ENCODE data around the gene AASS. TPM values are rescaled to one million over a fixed set of nuclear protein-coding genes. Genes with fewer than 3 reads are reported as not detected.
A peak's percentile ranks its signal among the peaks of the same experiment; 100 is the strongest.

The AASS gene
- total RNA-seq, 1 donor from 2014 or later: 16.3 TPM

DNA sequence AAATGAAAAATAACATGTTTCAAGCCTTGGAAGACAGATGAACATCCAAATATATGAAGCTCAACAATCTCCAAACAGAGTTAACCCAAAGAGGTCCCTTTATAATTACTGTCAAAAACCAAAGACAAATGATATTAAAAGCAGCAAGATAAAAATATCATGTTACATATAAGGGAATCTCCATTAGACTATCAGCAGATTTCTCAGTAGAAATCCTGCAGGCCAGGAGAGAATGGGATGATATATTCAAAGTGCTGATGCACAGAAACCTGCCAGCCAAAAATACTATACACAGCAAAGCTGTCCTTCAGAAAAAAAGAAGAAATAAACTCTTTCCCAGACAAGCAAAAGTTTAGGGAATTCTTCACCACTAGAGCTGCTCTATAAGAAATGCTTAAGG lies 41.0 kb downstream of the AASS start:
- no peak for ATAC-seq

DNA sequence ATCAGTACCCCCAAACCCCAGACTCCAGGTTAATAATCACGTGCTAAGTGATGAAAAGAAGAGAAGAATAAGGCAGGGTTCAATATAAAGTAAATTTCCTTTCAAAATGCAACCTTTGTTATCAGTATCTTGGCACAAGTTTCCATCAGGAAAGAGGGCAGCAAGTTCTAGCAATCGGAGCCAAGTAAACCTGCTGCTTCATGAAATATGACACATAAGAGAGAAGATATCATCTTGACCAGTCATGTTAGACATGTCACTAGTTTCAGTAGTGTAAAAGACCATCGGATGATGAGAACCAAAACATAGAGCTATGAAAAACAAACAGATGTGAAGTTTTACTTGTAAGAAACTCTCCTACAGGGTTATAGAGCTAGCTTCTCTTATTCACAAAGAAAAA lies 44.0 kb downstream of the AASS start:
- no peak for ATAC-seq

DNA sequence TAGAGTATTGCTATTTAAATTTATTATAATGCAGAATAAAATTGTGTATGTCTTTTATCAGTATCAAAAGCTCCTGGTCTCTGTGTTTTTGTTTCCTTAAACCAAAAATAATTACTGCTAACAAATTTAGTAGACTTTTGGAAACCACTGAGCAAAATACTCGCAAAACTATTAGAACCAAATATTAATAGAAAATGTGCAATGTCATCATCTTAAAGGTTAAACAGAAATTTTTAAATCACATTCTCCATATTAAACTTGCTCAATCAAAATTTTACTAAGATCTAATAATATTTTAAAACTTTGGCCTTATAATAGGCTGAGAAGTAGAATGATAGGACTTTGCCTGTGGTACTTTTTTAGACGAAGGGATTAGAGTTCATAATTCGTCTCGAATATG lies 48.4 kb downstream of the AASS start:
- no peak for ATAC-seq

- no peak for ATAC-seq
Observed at GRCh38 chr7:122094549-122094948, 49.5 kb downstream of the AASS start.

- ATAC-seq: peak; percentile 72
Observed at GRCh38 chr7:122092964-122093797, 50.9 kb downstream of the AASS start.

DNA sequence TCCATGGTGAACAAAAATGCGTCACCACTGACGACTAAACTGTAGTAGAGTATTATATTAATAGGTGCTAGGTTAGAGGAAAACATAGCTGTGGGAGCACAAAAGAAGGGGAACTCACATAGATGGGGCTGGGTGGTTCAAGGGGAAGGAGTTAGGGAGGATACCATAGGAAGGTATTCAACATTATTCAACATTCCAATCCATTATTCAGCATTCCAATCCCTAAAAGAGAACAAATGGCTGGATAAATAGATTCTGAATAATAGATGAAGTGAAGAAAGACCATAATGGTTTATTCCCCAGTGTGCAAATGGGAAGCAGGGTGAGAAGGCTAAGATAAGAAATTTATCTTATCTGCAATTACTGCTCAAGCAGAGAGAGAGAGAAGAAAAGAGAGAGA lies 61.4 kb downstream of the AASS start:
- no peak for ATAC-seq

DNA sequence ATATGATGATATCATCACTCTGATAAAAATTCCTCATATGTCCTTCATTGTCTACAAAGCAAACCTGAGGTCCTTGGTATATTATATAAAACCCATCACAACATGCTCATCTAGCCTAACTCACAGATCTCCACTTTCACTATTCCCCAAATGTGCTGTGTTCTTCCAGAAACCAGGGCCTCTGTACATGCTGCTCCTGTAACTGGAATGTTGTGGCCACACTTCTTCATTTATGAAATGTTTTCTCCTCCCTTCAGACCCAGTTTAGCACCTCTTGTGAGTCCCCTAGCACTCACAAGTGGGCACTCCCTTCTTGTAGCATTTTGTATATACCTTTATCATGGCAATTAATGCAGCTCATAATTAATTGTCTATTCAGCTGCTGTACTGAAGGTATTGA lies 61.9 kb downstream of the AASS start:
- ATAC-seq: no peak

- ATAC-seq: no peak
Observed at GRCh38 chr7:122073635-122074034, 70.4 kb downstream of the AASS start.

GRCh38 chr7:122072924-122073599 lies 71.0 kb downstream of the AASS start:
- ATAC-seq: no peak

GRCh38 chr7:122072272-122072671 lies 71.8 kb downstream of the AASS start:
- ATAC-seq: no peak

DNA sequence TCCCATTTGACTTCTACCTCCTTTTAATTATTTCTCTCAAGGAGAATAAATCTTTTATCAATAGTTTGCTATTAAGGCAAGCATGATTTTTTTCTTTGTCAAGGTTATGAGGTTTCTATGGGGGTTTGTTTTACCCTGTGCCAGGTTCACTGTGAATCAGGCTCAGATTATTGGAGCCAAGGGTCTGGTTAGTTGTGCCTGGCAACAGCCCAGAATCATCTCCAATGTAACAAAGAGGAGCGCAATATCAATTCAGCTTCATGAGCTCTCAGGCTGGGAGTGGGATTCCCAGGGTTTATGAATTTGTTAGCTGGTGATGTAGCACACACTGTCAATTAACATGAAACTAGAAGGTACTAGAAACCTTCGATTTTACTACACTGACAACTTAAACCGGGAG lies 73.2 kb downstream of the AASS start:
- no peak for ATAC-seq

GRCh38 chr7:122070062-122070461 lies 74.0 kb downstream of the AASS start:
- no peak for ATAC-seq

- ATAC-seq: no peak
Observed at GRCh38 chr7:122068999-122069398, 75.0 kb downstream of the AASS start.

DNA sequence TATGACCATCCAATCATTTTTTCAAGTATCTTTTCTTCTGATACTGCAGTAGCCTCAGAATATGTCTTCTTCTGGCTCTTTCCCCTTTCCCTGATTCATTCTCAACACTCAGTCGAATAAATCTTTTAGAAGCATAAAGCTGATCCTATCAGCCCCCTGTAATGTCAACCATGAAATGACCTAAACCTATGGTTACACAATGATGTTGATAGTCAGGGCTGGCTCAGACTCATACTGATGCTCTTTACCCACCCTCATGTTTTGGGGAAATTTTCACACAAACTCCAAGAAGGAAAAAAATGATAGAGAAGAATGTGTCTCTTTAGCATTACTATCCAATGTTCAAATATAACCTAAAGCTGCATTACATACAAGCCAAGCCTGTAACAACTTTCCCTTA lies 76.0 kb downstream of the AASS start:
- no peak for ATAC-seq

DNA sequence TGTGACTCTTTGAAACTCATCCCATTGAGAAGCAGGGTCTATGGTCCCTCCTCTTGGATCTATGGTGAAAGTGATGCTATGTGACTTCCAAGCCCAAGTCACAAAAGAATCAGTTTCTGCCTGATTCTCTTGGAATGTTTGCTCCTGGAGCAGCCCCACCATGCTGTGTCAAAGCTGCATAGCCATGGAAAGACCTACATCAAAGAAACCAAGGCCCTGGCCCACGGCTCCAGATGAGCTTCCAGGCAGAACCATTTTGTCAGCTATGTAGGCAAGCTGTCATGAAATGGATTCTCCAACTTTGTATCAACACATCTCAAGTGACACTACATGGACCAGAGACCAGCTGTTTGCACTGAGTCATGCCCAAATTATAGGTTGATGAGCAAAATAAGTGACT lies 77.0 kb downstream of the AASS start:
- no peak for ATAC-seq

- no peak for ATAC-seq
Observed at GRCh38 chr7:122064971-122065370, 79.1 kb downstream of the AASS start.

GRCh38 chr7:122063146-122063545 lies 80.9 kb downstream of the AASS start:
- ATAC-seq: no peak

DNA sequence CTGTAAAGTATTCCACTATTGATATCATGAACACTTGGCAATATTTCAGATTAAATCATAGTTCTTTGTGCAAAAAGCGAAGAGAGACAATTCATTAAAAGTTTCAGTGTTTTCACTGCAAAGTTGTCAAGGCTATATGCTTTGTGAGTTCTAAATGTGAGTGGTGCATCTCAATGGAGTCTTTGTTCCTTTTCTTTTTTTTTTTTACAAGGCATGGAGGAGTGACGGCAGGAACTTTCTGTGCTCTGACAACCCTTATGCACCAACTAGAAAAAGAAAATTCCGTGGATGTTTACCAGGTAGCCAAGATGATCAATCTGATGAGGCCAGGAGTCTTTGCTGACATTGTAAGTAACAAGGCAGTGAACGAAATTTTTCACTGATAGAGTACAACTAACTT lies 84.5 kb downstream of the AASS start:
- ATAC-seq: no peak

DNA sequence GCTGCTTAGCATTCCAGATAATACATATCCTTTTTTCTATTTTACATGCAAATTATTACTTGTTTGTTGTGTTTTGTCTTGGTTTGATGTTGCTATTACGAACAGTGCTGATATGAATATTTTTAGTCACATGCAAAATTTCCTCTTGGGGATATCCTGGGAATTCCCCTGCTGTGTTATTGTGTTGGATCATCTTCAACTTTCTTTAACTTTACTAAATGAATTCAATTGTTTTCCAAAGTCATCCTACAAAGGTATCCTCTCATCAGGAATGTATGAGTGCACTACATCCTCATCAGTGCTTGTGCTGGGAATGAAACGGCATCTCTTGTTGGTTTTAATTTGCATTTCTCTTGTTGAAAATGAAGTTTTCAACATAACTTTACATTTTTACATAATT lies 87.1 kb downstream of the AASS start:
- ATAC-seq: no peak

- no peak for ATAC-seq
Observed at GRCh38 chr7:122055073-122055472, 89.0 kb downstream of the AASS start.

DNA sequence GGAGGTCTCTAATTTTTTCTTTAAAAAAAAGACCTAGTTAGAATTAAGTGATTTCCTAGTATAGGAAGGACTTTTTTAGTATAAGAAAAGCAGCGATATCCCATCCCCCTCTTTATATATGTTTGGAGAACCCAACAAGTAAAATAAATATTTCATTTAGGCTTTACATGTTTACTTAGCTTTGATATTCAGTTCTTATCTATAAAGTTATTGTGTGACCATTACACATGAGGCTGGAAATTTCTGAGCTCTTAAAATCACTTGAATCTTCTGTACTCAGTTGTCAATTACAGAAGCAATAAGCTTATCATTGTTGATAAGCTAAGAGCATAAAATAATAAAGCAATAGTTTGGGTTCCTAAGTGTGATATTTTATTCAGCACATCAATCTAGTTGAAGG lies 89.7 kb downstream of the AASS start:
- no peak for ATAC-seq

- ATAC-seq: no peak
Observed at GRCh38 chr7:122046402-122046801, 97.6 kb downstream of the AASS start.

DNA sequence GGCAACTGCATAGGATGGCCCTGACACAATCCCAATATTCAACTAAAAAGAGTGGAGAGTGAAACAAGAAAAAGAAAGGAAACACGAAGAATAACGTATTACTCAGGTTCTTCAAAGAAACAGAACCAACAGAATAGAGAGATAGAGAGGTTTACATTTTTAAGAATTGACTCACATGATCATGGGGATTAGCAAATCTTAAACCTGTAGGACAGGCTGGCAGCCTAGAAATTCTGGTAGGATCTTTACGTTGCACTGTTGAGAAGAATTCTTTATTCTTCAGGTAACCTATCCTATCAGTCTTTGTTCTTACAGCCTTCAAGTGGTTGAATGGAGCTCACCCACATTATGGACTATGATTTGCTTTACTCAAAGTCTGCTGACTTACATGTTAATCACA lies 103.9 kb downstream of the AASS start:
- ATAC-seq: peak; percentile 88

- ATAC-seq: no peak
Observed at GRCh38 chr7:122038904-122039303, 105.1 kb downstream of the AASS start.
